Measurements from ENCODE around the gene MYO18A. TPM values are rescaled to one million over a fixed set of nuclear protein-coding genes. Genes with fewer than 3 reads are reported as not detected.

MYO18A gene
- total RNA-seq, 1 donor from 2014 or later: 30.0 TPM

DNA sequence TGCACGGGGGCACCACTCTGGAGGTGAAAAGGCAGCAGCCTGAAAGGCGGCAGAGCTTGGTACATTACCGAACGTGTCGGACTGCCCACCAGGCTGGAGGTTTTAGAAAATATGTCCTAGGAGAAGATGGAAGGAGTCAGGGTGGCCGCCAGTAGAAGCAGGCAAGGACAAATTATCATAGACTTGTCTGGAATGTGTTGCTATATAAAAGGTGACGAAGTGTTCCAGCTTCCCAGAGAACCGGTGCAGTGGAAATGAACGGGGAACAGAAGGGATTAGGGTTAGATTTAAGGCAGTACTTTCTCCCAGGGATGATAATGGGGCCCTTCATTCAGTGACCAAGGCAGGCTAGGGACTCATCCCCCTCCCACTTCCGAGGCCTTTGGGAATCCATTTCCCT, 109.9 kb downstream of the MYO18A start:
- no peaks in the 10 kb centered on the region for H3K4me1 Mint-ChIP-seq (ENCODE audit: low read depth)
- no peak overlapping the region for H3K27ac Mint-ChIP-seq (ENCODE audit: unreplicated experiment)
- H3K4me3 Mint-ChIP-seq (ENCODE audit: unreplicated experiment): no peak overlapping the region
- no peaks in the 10 kb centered on the region for H3K27me3 Mint-ChIP-seq (ENCODE audit: low read depth)
- no peak for DNase-seq (ENCODE audit: low spot score)
- TF ChIP-seq, protein P1, sequence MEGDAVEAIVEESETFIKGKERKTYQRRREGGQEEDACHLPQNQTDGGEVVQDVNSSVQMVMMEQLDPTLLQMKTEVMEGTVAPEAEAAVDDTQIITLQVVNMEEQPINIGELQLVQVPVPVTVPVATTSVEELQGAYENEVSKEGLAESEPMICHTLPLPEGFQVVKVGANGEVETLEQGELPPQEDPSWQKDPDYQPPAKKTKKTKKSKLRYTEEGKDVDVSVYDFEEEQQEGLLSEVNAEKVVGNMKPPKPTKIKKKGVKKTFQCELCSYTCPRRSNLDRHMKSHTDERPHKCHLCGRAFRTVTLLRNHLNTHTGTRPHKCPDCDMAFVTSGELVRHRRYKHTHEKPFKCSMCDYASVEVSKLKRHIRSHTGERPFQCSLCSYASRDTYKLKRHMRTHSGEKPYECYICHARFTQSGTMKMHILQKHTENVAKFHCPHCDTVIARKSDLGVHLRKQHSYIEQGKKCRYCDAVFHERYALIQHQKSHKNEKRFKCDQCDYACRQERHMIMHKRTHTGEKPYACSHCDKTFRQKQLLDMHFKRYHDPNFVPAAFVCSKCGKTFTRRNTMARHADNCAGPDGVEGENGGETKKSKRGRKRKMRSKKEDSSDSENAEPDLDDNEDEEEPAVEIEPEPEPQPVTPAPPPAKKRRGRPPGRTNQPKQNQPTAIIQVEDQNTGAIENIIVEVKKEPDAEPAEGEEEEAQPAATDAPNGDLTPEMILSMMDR (IDR thresholded peaks at IDR 0.05): no peak
- no peaks in the 10 kb centered on the region for H3K9me3 Mint-ChIP-seq (ENCODE audit: low read depth)
- no peaks in the 10 kb centered on the region for H3K36me3 Mint-ChIP-seq (ENCODE audit: low read depth)

DNA sequence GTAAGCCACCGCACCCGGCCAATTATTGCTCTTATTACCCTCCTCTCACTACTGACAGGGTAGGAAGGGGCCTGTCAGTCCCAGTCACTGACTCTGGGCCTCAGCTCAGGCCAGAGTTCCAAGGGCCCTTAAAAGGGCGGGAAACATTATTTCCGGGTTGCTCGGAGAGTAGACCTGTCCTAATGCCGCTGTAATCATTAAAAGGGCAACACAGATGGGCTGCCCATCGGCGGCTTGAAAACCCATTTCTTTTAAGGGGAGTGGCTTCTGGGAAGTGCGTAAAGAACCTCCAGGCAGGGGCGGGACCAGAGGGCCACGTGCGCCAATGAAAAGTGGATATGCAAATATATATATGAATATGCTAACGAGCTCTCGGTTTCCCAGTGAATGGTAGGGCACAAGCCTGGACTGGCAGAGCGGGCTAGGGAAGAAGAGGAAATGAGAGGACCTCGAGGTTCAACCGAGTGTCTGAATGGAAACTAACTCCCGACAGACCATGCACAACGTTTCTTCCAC, 110.6 kb downstream of the MYO18A start:
- TF ChIP-seq, protein P1 (IDR thresholded peaks at IDR 0.05): no peak
- no peak for DNase-seq (ENCODE audit: low spot score)
- no peak overlapping the region for H3K27ac Mint-ChIP-seq (ENCODE audit: unreplicated experiment)
- H3K4me1 Mint-ChIP-seq (ENCODE audit: low read depth): no peaks in the 10 kb centered on the region
- H3K9me3 Mint-ChIP-seq (ENCODE audit: low read depth): no peaks in the 10 kb centered on the region
- H3K4me3 Mint-ChIP-seq (ENCODE audit: unreplicated experiment): no peak overlapping the region
- no peaks in the 10 kb centered on the region for H3K36me3 Mint-ChIP-seq (ENCODE audit: low read depth)
- no peaks in the 10 kb centered on the region for H3K27me3 Mint-ChIP-seq (ENCODE audit: low read depth)

DNA sequence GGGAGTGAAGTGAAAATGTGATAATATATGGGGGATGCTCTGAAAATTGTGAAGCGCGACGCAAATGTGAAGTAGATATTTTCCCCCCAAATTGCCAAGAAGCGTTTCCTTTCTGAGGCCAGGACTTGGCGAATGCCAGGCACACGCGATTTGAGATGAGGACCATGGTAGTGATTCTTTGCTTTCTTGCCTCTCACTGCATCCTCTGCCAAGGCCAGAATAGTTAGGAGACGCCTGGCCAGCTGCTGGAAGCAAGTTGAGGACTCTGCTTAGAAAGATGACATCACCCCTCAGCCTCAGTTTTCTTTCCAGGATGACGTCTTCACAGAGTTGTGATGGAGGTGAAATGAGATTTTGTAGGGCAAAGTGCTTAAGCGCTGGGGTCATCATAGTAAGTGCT, 111.4 kb downstream of the MYO18A start:
- Mint-ChIP-seq H3K36me3 (ENCODE audit: low read depth) (no peaks in the 10 kb centered on the region), H3K4me3 (ENCODE audit: unreplicated experiment) (no peak overlapping the region), H3K27me3 (ENCODE audit: low read depth) (no peaks in the 10 kb centered on the region), H3K4me1 (ENCODE audit: low read depth) (peaks cover 2% of the 10 kb centered on the region), H3K27ac (ENCODE audit: unreplicated experiment) (no peak overlapping the region), H3K9me3 (ENCODE audit: low read depth) (no peaks in the 10 kb centered on the region)
- TF ChIP-seq, protein P1 (IDR thresholded peaks at IDR 0.05): no peak
- no peak for DNase-seq (ENCODE audit: low spot score)

DNA sequence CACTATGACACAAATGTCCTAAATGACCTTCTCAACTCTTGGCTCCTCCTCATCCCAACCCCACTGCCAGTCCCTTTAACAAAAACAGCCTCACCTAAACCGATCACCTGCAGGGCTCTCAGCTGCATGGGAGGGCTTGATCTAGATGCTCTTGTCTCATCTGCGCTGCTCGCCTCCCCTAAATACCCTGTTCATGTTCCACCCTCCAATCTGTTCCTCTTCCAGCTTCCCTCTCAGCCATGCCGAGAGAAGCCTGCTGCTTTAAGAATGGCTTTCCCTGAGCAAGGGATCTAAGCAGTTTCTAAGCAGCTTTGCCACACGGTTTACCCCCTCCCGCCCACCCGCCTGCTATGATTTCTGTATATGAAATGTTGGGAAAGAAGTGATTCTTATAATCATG, 113.6 kb downstream of the MYO18A start:
- DNase-seq (ENCODE audit: low spot score): no peak
- Mint-ChIP-seq H3K27me3 (ENCODE audit: low read depth) (no peaks in the 10 kb centered on the region), H3K36me3 (ENCODE audit: low read depth) (no peaks in the 10 kb centered on the region), H3K4me1 (ENCODE audit: low read depth) (peaks cover 3% of the 10 kb centered on the region), H3K27ac (ENCODE audit: unreplicated experiment) (no peak overlapping the region), H3K4me3 (ENCODE audit: unreplicated experiment) (no peak overlapping the region), H3K9me3 (ENCODE audit: low read depth) (no peaks in the 10 kb centered on the region)
- TF ChIP-seq, protein P1 (IDR thresholded peaks at IDR 0.05): no peak

DNA sequence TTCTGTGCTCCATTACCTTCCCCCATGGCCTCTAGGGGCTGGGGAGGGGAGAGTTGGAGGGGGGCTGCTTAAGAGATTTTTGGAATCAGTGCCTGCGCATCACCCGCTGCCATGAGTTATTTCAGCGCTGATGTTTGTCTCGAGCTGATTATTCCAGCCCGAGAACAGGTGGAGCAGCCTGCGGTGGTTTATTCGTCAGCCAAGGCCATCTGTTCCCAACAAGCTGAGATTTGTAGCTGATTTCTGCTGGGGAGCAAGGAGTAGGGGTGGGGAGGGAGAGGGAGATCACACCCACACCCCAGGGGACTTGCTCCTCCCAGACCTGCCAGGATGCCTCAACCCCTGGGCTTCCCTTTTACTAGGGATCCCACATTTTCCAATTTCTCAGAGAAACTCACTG, 114.2 kb downstream of the MYO18A start:
- TF ChIP-seq, protein P1 (IDR thresholded peaks at IDR 0.05): no peak
- Mint-ChIP-seq H3K4me3 (ENCODE audit: unreplicated experiment) (no peak overlapping the region), H3K27ac (ENCODE audit: unreplicated experiment) (no peak overlapping the region), H3K9me3 (ENCODE audit: low read depth) (no peaks in the 10 kb centered on the region), H3K36me3 (ENCODE audit: low read depth) (no peaks in the 10 kb centered on the region), H3K27me3 (ENCODE audit: low read depth) (no peaks in the 10 kb centered on the region), H3K4me1 (ENCODE audit: low read depth) (peaks cover 7% of the 10 kb centered on the region)
- DNase-seq (ENCODE audit: low spot score): no peak

Measured in chondrocyte (in vitro differentiated cells).